Retinal pigment epithelial cell (primary cell): ENCODE results near the gene ZBTB3.

Experiments
- DNase-seq: peaks from one replicate; pipeline ENCODE4 v3.0.0-alpha.2; 2010; ENCODE audit warnings: low read depth
- H3K4me3 ChIP-seq: 2 replicates; pipeline ENCODE4 v1.5.1; 2011; ENCODE audit warnings: mild to moderate bottlenecking, low read length, control low read depth, moderate library complexity
- TF ChIP-seq, protein P1 (sequence below): conservative IDR thresholded peaks from 2 replicates; pipeline ENCODE4 v1.5.1; 2011; ENCODE audit warnings: low read depth, low read length, control low read depth, inconsistent platforms

Gene ZBTB3

DNA sequence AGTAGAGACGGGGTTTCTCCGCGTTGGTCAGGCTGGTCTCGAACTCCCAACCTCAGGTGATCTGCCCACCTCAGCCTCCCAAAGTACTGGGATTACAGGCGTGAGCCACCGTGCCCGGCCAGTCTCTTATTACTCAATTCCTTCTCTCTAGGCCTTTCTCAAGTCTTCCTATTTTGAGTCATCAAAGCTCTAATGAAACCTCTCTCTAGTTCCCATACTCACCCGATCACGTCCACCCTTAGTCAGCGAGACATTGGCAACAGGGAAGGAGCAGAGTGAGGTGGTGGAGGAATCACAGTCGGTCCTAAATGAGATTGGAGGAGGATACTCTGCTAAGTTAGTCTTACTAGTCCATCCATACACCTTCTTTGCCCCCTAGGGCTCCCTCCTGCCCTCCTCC lies 51.7 kb downstream of the ZBTB3 start:
- no peak for DNase-seq
- TF ChIP-seq, protein P1, sequence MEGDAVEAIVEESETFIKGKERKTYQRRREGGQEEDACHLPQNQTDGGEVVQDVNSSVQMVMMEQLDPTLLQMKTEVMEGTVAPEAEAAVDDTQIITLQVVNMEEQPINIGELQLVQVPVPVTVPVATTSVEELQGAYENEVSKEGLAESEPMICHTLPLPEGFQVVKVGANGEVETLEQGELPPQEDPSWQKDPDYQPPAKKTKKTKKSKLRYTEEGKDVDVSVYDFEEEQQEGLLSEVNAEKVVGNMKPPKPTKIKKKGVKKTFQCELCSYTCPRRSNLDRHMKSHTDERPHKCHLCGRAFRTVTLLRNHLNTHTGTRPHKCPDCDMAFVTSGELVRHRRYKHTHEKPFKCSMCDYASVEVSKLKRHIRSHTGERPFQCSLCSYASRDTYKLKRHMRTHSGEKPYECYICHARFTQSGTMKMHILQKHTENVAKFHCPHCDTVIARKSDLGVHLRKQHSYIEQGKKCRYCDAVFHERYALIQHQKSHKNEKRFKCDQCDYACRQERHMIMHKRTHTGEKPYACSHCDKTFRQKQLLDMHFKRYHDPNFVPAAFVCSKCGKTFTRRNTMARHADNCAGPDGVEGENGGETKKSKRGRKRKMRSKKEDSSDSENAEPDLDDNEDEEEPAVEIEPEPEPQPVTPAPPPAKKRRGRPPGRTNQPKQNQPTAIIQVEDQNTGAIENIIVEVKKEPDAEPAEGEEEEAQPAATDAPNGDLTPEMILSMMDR = no peak
- no peak overlapping the region for H3K4me3 ChIP-seq
